HEK293T (cell line): ENCODE data around the gene OR4D6.

Experiments
- ARNT ChIP-seq: fragments of 450-650 bp; IDR thresholded peaks from 2 replicates; pipeline ENCODE4 v1.6.1; 2017; ENCODE audit warnings: mild to moderate bottlenecking
- BHLHE40 ChIP-seq: fragments of 450-650 bp; IDR thresholded peaks from 2 replicates; pipeline ENCODE4 v1.6.1; 2016; ENCODE audit warnings: mild to moderate bottlenecking, moderate library complexity, borderline replicate concordance
- CTBP1 ChIP-seq: fragments of 450-650 bp; IDR thresholded peaks from 2 replicates; pipeline ENCODE4 v1.6.1; 2016; ENCODE audit warnings: borderline replicate concordance
- ELF4 ChIP-seq: fragments of 450-650 bp; IDR thresholded peaks from 2 replicates; pipeline ENCODE4 v1.6.1; 2017; ENCODE audit warnings: antibody characterized with exemption
- FOXA1 ChIP-seq: fragments of 450-650 bp; IDR thresholded peaks from 2 replicates; pipeline ENCODE4 v1.6.1; 2016; ENCODE audit warnings: mild to moderate bottlenecking
- FOXM1 ChIP-seq: fragments of 450-650 bp; IDR thresholded peaks from 2 replicates; pipeline ENCODE4 v1.6.1; 2017; ENCODE audit warnings: mild to moderate bottlenecking, borderline replicate concordance
- HDGF ChIP-seq: fragments of 450-650 bp; IDR thresholded peaks from 2 replicates; pipeline ENCODE4 v1.6.1; 2017; ENCODE audit warnings: antibody characterized with exemption, borderline replicate concordance
- NFRKB ChIP-seq: fragments of 450-650 bp; IDR thresholded peaks from 2 replicates; pipeline ENCODE4 v1.6.1; 2016; ENCODE audit warnings: mild to moderate bottlenecking, moderate library complexity
- PKNOX1 ChIP-seq: fragments of 450-650 bp; IDR thresholded peaks from 2 replicates; pipeline ENCODE4 v1.6.1; 2016
- SP1 ChIP-seq: fragments of 450-650 bp; IDR thresholded peaks from 2 replicates; pipeline ENCODE4 v1.6.1; 2017
- SUZ12 ChIP-seq: fragments of 450-650 bp; IDR thresholded peaks from 2 replicates; pipeline ENCODE4 v1.6.1; 2016; ENCODE audit warnings: mild to moderate bottlenecking
- ZNF384 ChIP-seq: fragments of 450-650 bp; IDR thresholded peaks from 2 replicates; pipeline ENCODE4 v1.6.1; 2016

- TF ChIP-seq FOXM1 (no peak), FOXA1 (no peak), NFRKB (no peak), SP1 (no peak), SUZ12 (no peak), HDGF (no peak), ZNF384 (no peak), ARNT (no peak), PKNOX1 (no peak), BHLHE40 (no peak), CTBP1 (no peak), ELF4 (no peak)
Observed at GRCh38 chr11:59425131-59425530, 31.6 kb upstream of the OR4D6 start.
